ENCODE measurements around the gene C19orf18. TPM values are rescaled to one million over a fixed set of nuclear protein-coding genes. Genes with fewer than 3 reads are reported as not detected.
"Not testable (repeated sequence)": the region's sequence is repeated elsewhere in the genome, so short reads cannot be mapped to it uniquely, and the experiment has no call there.

C19orf18 gene
- polyA plus RNA-seq, 2 of the 4 experiments (the other 2 are of a cell fraction), result 0.13 TPM; not detected in 1

DNA sequence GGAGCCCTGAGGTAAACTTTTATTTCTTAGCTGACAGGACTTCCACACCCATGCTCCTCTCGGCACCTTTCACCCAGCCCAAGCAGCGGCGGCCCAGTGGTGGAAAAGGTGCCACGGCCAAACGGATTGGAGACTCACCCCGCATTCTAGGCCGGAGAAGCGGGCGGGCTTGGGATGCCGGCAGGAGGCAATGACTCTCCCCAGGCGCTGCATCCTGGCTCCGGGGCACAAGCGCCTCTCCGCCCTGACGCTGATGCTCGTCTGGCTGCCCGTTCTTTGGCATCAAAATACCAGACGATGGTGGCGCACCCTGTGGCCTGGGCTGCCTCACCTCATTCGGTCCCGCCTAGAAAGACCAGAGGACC is 34.9 kb upstream of the C19orf18 start:
- DNase-seq (ENCODE audit: low read depth in 1 of 2, low spot score in 1 of 2), result no peak
- TF ChIP-seq, protein P1, sequence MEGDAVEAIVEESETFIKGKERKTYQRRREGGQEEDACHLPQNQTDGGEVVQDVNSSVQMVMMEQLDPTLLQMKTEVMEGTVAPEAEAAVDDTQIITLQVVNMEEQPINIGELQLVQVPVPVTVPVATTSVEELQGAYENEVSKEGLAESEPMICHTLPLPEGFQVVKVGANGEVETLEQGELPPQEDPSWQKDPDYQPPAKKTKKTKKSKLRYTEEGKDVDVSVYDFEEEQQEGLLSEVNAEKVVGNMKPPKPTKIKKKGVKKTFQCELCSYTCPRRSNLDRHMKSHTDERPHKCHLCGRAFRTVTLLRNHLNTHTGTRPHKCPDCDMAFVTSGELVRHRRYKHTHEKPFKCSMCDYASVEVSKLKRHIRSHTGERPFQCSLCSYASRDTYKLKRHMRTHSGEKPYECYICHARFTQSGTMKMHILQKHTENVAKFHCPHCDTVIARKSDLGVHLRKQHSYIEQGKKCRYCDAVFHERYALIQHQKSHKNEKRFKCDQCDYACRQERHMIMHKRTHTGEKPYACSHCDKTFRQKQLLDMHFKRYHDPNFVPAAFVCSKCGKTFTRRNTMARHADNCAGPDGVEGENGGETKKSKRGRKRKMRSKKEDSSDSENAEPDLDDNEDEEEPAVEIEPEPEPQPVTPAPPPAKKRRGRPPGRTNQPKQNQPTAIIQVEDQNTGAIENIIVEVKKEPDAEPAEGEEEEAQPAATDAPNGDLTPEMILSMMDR (IDR thresholded peaks at IDR 0.05), result no peak
- TF ChIP-seq, protein P2, sequence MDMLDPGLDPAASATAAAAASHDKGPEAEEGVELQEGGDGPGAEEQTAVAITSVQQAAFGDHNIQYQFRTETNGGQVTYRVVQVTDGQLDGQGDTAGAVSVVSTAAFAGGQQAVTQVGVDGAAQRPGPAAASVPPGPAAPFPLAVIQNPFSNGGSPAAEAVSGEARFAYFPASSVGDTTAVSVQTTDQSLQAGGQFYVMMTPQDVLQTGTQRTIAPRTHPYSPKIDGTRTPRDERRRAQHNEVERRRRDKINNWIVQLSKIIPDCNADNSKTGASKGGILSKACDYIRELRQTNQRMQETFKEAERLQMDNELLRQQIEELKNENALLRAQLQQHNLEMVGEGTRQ (IDR thresholded peaks at IDR 0.05), result no peak
- TF ChIP-seq JUNB (IDR thresholded peaks at IDR 0.05), result no peak
- TF ChIP-seq TFCP2L1 (CRISPR knock-in tag; IDR thresholded peaks at IDR 0.05), result no peak
- TF ChIP-seq SREBF2 (IDR thresholded peaks at IDR 0.05), result no peak
- no peak for TF ChIP-seq CBX2 (IDR thresholded peaks at IDR 0.05; ENCODE audit: borderline replicate concordance, low read depth)
- no peak for TF ChIP-seq NR3C1 (IDR thresholded peaks at IDR 0.05)
- TF ChIP-seq, protein P3, sequence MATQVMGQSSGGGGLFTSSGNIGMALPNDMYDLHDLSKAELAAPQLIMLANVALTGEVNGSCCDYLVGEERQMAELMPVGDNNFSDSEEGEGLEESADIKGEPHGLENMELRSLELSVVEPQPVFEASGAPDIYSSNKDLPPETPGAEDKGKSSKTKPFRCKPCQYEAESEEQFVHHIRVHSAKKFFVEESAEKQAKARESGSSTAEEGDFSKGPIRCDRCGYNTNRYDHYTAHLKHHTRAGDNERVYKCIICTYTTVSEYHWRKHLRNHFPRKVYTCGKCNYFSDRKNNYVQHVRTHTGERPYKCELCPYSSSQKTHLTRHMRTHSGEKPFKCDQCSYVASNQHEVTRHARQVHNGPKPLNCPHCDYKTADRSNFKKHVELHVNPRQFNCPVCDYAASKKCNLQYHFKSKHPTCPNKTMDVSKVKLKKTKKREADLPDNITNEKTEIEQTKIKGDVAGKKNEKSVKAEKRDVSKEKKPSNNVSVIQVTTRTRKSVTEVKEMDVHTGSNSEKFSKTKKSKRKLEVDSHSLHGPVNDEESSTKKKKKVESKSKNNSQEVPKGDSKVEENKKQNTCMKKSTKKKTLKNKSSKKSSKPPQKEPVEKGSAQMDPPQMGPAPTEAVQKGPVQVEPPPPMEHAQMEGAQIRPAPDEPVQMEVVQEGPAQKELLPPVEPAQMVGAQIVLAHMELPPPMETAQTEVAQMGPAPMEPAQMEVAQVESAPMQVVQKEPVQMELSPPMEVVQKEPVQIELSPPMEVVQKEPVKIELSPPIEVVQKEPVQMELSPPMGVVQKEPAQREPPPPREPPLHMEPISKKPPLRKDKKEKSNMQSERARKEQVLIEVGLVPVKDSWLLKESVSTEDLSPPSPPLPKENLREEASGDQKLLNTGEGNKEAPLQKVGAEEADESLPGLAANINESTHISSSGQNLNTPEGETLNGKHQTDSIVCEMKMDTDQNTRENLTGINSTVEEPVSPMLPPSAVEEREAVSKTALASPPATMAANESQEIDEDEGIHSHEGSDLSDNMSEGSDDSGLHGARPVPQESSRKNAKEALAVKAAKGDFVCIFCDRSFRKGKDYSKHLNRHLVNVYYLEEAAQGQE (IDR thresholded peaks at IDR 0.05), result no peak
- TF ChIP-seq TP53 (CRISPR knock-in tag; IDR thresholded peaks at IDR 0.05), result no peak
- TF ChIP-seq MAZ (IDR thresholded peaks at IDR 0.05; ENCODE audit: borderline replicate concordance, low read depth, low read length), result no peak
- TF ChIP-seq MYC (IDR thresholded peaks at IDR 0.05; ENCODE audit: borderline replicate concordance, low read length), result no peak
- no peak for TF ChIP-seq EP300 (IDR thresholded peaks at IDR 0.05)
- no peak for TF ChIP-seq NFE2L2 (conservative IDR thresholded peaks at IDR 0.05; ENCODE audit: low read length)
- no peak for TF ChIP-seq HEYL (CRISPR knock-in tag; IDR thresholded peaks at IDR 0.05)
- TF ChIP-seq BHLHE40 (IDR thresholded peaks at IDR 0.05; ENCODE audit: low read depth, low read length), result no peak
- no peak for TF ChIP-seq RNF2 (IDR thresholded peaks at IDR 0.05; ENCODE audit: borderline replicate concordance, low read depth)
- TF ChIP-seq, protein P4, sequence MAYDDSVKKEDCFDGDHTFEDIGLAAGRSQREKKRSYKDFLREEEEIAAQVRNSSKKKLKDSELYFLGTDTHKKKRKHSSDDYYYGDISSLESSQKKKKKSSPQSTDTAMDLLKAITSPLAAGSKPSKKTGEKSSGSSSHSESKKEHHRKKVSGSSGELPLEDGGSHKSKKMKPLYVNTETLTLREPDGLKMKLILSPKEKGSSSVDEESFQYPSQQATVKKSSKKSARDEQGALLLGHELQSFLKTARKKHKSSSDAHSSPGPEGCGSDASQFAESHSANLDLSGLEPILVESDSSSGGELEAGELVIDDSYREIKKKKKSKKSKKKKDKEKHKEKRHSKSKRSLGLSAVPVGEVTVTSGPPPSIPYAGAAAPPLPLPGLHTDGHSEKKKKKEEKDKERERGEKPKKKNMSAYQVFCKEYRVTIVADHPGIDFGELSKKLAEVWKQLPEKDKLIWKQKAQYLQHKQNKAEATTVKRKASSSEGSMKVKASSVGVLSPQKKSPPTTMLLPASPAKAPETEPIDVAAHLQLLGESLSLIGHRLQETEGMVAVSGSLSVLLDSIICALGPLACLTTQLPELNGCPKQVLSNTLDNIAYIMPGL (CRISPR knock-in tag; IDR thresholded peaks at IDR 0.05; ENCODE audit: borderline replicate concordance), result no peak
- TF ChIP-seq ESRRA (IDR thresholded peaks at IDR 0.05; ENCODE audit: borderline replicate concordance, low read length), result no peak
- ChIA-PET POLR2A (no interaction called here), CTCF (no interaction called here)
- WGBS (ENCODE audit: missing lambda C conversion rate), result 57% methylated on average over 21 of the region's 21 CpGs
- no peak for ATAC-seq
- Histone ChIP-seq H3K4me2 (0 out of 3 replicates have a peak overlapping the region, but pooled peaks have one; percentile 23), H3K4me1 (no peaks in the 10 kb centered on the region), H3K27ac (no peak overlapping the region), H3K4me3 (0 out of 3 replicates have a peak overlapping the region, but pooled peaks have one; percentile 20), H3K9me3 (peaks cover 92% of the 10 kb centered on the region)
- FAIRE-seq, result no peak

DNA sequence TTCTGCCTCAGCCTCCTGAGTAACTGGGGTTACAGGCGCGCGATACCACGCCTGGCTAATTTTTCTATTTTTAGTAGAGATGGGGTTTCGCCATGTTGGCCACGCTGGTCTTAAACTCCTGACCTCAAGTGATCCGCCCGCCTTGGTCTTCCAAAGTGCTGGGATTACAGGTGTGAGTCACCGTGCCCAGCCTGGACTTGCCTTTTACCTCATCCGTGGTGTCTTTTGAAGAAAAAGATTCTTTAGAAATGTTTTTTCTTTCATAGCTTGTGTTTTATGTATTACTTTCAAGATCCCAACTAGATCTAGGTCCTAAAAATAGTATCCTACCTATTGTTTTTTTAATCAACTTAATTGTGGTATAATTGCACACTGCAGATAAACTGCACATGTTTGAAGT is 34.5 kb upstream of the C19orf18 start:
- H3K4me2 ChIP-seq; H3K4me1 ChIP-seq; DNase-seq (ENCODE audit: low read depth in 1 of 2, low spot score in 1 of 2); POLR2A ChIA-PET; H3K4me3 ChIP-seq; FAIRE-seq; H3K27ac ChIP-seq; ATAC-seq: not testable (repeated sequence)
- CTCF ChIA-PET, result interaction anchor here (0.6 kb wide), 1 partner anchor 37 kb away, joined by 3 read pairs; no protein-coding TSS in a partner anchor
- peaks cover 92% of the 10 kb centered on the region for H3K9me3 ChIP-seq
- WGBS (ENCODE audit: missing lambda C conversion rate), result 64% methylated on average over 10 of the region's 10 CpGs

All from A549 (cell line).